GM23338 (cell line): ENCODE results near the gene RAB36. TPM values are rescaled to one million over a fixed set of nuclear protein-coding genes. Genes with fewer than 3 reads are reported as not detected.

ENCODE experiments used
- ATAC-seq: fragments of 200-7000 bp; cut with Tn5 transposase; 3 replicates; pipeline ENCODE4 v1.9.1; 2020
- DNase-seq: peaks from one replicate; pipeline ENCODE4 v3.0.0-alpha.2; 2015; ENCODE audit warnings: low spot score
- H2AFZ ChIP-seq: fragments of 200-600 bp; sonication (generic); 2 replicates; pipeline ENCODE4 v1.8.0; 2016; ENCODE audit warnings: antibody characterized with exemption, mild to moderate bottlenecking, moderate library complexity
- H3F3A ChIP-seq: fragments of 200-600 bp; sonication (generic); replicated peaks from 2 replicates; pipeline ENCODE4 v1.8.0; 2017; ENCODE audit warnings: antibody characterized with exemption, mixed run types, low read depth
- H3K27ac ChIP-seq: fragments of 200-600 bp; sonication (generic); 2 replicates; pipeline ENCODE4 v1.6.1; 2016; ENCODE audit warnings: low read depth
- H3K27me3 ChIP-seq: fragments of 200-600 bp; sonication (generic); 2 replicates; pipeline ENCODE4 v1.8.0; 2016; ENCODE audit warnings: mild to moderate bottlenecking, mixed run types, moderate library complexity; ENCODE audit not compliant: insufficient read depth
- H3K36me3 ChIP-seq: fragments of 200-600 bp; sonication (generic); 2 replicates; pipeline ENCODE4 v1.8.0; 2016; ENCODE audit warnings: mild to moderate bottlenecking; ENCODE audit not compliant: insufficient read depth
- H3K4me1 ChIP-seq: fragments of 200-600 bp; sonication (generic); 2 replicates; pipeline ENCODE4 v1.8.0; 2016; ENCODE audit warnings: mild to moderate bottlenecking, moderate library complexity; ENCODE audit not compliant: insufficient read depth
- H3K4me2 ChIP-seq: fragments of 200-600 bp; sonication (generic); 2 replicates; pipeline ENCODE4 v1.7.1; 2017; ENCODE audit warnings: mixed run types
- H3K4me3 ChIP-seq: fragments of 200-600 bp; sonication (generic); 2 replicates; pipeline ENCODE4 v1.6.1; 2016; ENCODE audit warnings: mixed run types
- H3K79me2 ChIP-seq: fragments of 200-600 bp; sonication (generic); replicated peaks from 2 replicates; pipeline ENCODE4 v1.8.0; 2017; ENCODE audit warnings: mild to moderate bottlenecking; ENCODE audit not compliant: insufficient read depth
- H3K9me2 ChIP-seq: fragments of 200-600 bp; sonication (generic); 2 replicates; pipeline ENCODE4 v1.8.0; 2017; ENCODE audit not compliant: insufficient read depth
- H4K20me1 ChIP-seq: fragments of 200-600 bp; sonication (generic); replicated peaks from 2 replicates; pipeline ENCODE4 v1.8.0; 2017; ENCODE audit warnings: mild to moderate bottlenecking; ENCODE audit not compliant: insufficient read depth
- H3K27ac Mint-ChIP-seq: 2 replicates; pipeline ENCODE4 v1.8.0; 2020; ENCODE audit warnings: inconsistent platforms, mild to moderate bottlenecking, moderate library complexity, mixed read lengths
- H3K27me3 Mint-ChIP-seq: 3 replicates; pipeline ENCODE4 v1.8.0; 2022; ENCODE audit warnings: low read depth, mild to moderate bottlenecking, moderate library complexity, mixed read lengths, inconsistent platforms; ENCODE audit not compliant: insufficient read depth, poor library complexity
- H3K36me3 Mint-ChIP-seq: 3 replicates; pipeline ENCODE4 v1.8.0; 2021; ENCODE audit warnings: low read depth, mild to moderate bottlenecking, inconsistent platforms, moderate library complexity, mixed read lengths
- H3K4me1 Mint-ChIP-seq: 3 replicates; pipeline ENCODE4 v1.8.0; 2020; ENCODE audit warnings: mild to moderate bottlenecking, inconsistent platforms, mixed read lengths
- H3K4me3 Mint-ChIP-seq: 3 replicates; pipeline ENCODE4 v1.8.0; 2021; ENCODE audit warnings: moderate library complexity, mild to moderate bottlenecking, inconsistent platforms, mixed read lengths
- H3K9me3 Mint-ChIP-seq: 3 replicates; pipeline ENCODE4 v1.8.0; 2020; ENCODE audit warnings: moderate library complexity, mild to moderate bottlenecking, inconsistent platforms, mixed read lengths
- CREB1 ChIP-seq: fragments of 250-450 bp; sonication (Bioruptor Pico); IDR thresholded peaks from 2 replicates; pipeline ENCODE4 v1.5.0; 2020; ENCODE audit warnings: low read depth, mild to moderate bottlenecking, moderate library complexity
- CTCF ChIP-seq, 2 experiments: fragments of 200-600 bp in 1 of 2; sonication (generic) in 1 of 2; conservative IDR thresholded peaks; 2 replicates each; pipeline versions ENCODE4 v1.5.1 to v1.6.1; 2016 to 2017; ENCODE audit warnings: antibody characterized with exemption in 2 of 2, low read depth in 2 of 2, mild to moderate bottlenecking in 2 of 2, moderate library complexity in 1 of 2
- EZH2 ChIP-seq: fragments of 200-600 bp; sonication (generic); IDR thresholded peaks from one replicate; pipeline ENCODE4 v1.8.0; 2017; ENCODE audit warnings: antibody characterized with exemption, mild to moderate bottlenecking, low read depth; ENCODE audit not compliant: unreplicated experiment
- EZH2phosphoT487 ChIP-seq: fragments of 200-600 bp; sonication (generic); IDR thresholded peaks from one replicate; pipeline ENCODE4 v1.8.1; 2018; ENCODE audit warnings: antibody characterized with exemption; ENCODE audit not compliant: unreplicated experiment
- JUNB ChIP-seq: IDR thresholded peaks from one replicate; pipeline ENCODE4 v1.6.1; 2016; ENCODE audit warnings: antibody characterized with exemption; ENCODE audit not compliant: unreplicated experiment
- POLR2AphosphoS5 ChIP-seq: IDR thresholded peaks from 2 replicates; pipeline ENCODE4 v1.6.1; 2016; ENCODE audit warnings: antibody characterized with exemption, low read depth
- STAT1 ChIP-seq: IDR thresholded peaks from one replicate; pipeline ENCODE4 v1.6.1; 2016; ENCODE audit warnings: antibody characterized with exemption; ENCODE audit not compliant: unreplicated experiment
- ZNF331 ChIP-seq: fragments of 250-450 bp; sonication (Bioruptor Pico); IDR thresholded peaks from 2 replicates; pipeline ENCODE4 v1.5.0; 2020; ENCODE audit warnings: low read depth, mild to moderate bottlenecking, moderate library complexity
- polyA plus RNA-seq: library from polyadenylated mRNA; unstranded; fragments of >200 nt; fragmentation: Nextera tagmentation; extraction: Ambion mirVana; gene quantifications from 2 replicates; pipeline ENCODE4 v1.2.1, GENCODE V29; 2016
- total RNA-seq: library from RNA; depleted of rRNA; stranded (reverse); fragments of >200 nt; shearing (Covaris generic); gene quantifications from 2 replicates; pipeline ENCODE4 v1.2.3, GENCODE V29; 2014
- TF ChIP-seq, protein P1 (sequence below): IDR thresholded peaks from 2 replicates; pipeline ENCODE4 v1.6.1; 2016; ENCODE audit warnings: antibody characterized with exemption

Gene RAB36
- total and polyA plus RNA-seq, 2 experiments from 2014 or later, result 0.58 to 1.2 TPM

- TF ChIP-seq CTCF (conservative IDR thresholded peaks at IDR 0.05; ENCODE audit: low read depth in 2 of 2), result no peak
- no peak for TF ChIP-seq ZNF331 (CRISPR knock-in tag)
- no peak for TF ChIP-seq EZH2phosphoT487
- TF ChIP-seq CREB1 (CRISPR knock-in tag), result no peak
- TF ChIP-seq STAT1, result no peak
Observed at GRCh38 chr22:23138584-23139435, 6.5 kb upstream of the RAB36 start (continued).

- Histone ChIP-seq H3K27ac (no peak overlapping the region), H4K20me1 (no peaks in the 10 kb centered on the region), H3K79me2 (no peaks in the 10 kb centered on the region), H3K9me2 (no peaks in the 10 kb centered on the region), H3F3A (no peaks in the 10 kb centered on the region), H3K27me3 (peaks cover 8% of the 10 kb centered on the region; the same call in 1 of the 2 replicates), H3K36me3 (no peaks in the 10 kb centered on the region), H3K4me3 (no peak overlapping the region), H2AFZ (no peak overlapping the region), H3K4me2 (no peak overlapping the region), H3K4me1 (peaks cover 9% of the 10 kb centered on the region)
- Mint-ChIP-seq H3K27ac (no peak overlapping the region), H3K4me1 (peaks cover 21% of the 10 kb centered on the region), H3K9me3 (peaks cover 3% of the 10 kb centered on the region; the same call in 1 of the 3 replicates), H3K27me3 (peaks cover 15% of the 10 kb centered on the region), H3K4me3 (no peak overlapping the region), H3K36me3 (no peaks in the 10 kb centered on the region)
- ATAC-seq (no peak), DNase-seq (no peak)
- TF ChIP-seq CTCF (conservative IDR thresholded peaks at IDR 0.05; ENCODE audit: low read depth in 2 of 2) (no peak), POLR2AphosphoS5 (no peak), CREB1 (CRISPR knock-in tag) (no peak), JUNB (no peak), EZH2 (no peak)
- TF ChIP-seq, protein P1, sequence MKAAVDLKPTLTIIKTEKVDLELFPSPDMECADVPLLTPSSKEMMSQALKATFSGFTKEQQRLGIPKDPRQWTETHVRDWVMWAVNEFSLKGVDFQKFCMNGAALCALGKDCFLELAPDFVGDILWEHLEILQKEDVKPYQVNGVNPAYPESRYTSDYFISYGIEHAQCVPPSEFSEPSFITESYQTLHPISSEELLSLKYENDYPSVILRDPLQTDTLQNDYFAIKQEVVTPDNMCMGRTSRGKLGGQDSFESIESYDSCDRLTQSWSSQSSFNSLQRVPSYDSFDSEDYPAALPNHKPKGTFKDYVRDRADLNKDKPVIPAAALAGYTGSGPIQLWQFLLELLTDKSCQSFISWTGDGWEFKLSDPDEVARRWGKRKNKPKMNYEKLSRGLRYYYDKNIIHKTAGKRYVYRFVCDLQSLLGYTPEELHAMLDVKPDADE, result no peak
Observed at GRCh38 chr22:23140385-23140784, 4.9 kb upstream of the RAB36 start.
